AG09309 (cell line): ENCODE results near the gene SLC7A5.

ENCODE experiments used
- DNase-seq: peaks from one replicate; pipeline ENCODE4 v3.0.0-alpha.2; 2010; ENCODE audit warnings: low read depth
- H3K4me3 ChIP-seq: 2 replicates; pipeline ENCODE4 v1.5.1; 2011; ENCODE audit warnings: mild to moderate bottlenecking, low read depth, low read length, moderate library complexity; ENCODE audit not compliant: control insufficient read depth
- TF ChIP-seq, protein P1 (sequence below): IDR thresholded peaks from 2 replicates; pipeline ENCODE4 v1.5.1; 2011; ENCODE audit warnings: mild to moderate bottlenecking, low read depth, low read length, inconsistent platforms; ENCODE audit not compliant: insufficient read depth, control insufficient read depth; ENCODE audit errors: missing control alignments

SLC7A5 gene

DNA sequence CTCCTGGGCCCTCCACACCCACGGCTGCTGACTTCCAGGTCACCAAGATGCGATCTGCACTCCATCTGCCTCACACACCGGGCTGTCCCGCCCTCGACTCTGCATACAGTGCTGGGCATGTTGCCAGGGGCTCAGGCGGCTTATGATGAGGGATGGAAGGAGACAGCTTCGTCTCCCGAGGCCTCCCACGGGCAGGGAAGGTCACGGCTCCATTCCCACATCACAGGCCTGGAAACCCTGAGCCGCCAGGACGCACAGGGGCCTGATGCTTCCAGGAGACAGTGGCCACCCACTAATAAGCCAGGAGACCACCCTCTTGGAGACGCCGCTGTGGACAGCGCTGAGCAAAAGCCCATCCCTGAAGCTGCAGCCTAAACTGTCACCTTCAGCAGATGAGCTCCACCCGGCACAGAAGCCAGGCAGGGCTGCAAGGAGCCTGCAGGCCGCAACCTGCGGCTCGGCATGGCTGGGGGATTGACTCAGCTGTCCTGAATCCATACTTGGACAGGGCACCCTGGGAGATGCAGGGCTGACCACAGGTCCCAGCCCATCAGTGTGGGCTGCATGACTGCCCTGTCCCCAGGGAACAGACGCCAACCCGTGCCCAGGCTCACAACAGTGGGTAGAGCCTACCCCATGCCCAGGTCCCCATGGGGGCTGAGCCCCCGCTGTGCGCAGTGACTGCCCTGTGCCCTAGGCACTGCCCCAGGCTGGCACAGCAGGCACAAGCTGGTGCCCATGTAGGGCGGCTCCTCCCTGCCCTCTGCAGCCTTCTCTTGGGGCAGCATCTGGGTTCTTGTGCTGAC, 34.4 kb downstream of the SLC7A5 start:
- no peak overlapping the region for H3K4me3 ChIP-seq
- no peak for DNase-seq

DNA sequence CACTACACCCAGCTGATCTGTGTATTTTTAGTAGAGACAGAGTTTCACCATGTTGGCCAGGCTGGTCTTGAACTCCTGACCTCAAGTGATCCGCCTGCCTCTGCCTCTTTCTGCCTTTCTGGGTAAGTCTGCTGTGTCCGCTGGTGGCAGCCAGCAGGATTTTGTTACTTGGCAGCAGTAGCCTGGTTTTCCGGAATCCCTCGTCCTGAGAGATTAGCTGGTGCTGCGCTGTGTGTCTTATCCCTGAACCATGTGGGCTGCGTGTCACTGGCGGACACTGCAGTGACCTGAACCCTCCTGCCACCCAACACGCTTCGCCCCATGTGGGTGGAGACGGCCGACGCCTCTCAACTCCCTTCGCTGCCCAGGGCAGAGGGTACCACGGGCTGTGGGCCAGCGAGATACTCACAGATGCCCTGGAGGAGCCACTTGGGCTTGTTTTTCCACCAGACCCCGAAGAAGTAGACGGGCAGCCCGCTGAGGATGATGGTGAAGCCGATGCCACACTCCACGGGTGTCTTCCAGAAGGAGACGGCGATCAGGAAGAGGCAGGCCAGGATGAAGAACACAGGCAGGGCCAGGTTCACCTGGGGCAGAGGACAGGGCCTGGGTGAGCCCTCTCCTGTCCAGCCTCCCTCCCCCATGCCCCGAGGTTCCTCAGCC, 35.2 kb downstream of the SLC7A5 start:
- DNase-seq = no peak
- H3K4me3 ChIP-seq = no peak overlapping the region
- TF ChIP-seq, protein P1, sequence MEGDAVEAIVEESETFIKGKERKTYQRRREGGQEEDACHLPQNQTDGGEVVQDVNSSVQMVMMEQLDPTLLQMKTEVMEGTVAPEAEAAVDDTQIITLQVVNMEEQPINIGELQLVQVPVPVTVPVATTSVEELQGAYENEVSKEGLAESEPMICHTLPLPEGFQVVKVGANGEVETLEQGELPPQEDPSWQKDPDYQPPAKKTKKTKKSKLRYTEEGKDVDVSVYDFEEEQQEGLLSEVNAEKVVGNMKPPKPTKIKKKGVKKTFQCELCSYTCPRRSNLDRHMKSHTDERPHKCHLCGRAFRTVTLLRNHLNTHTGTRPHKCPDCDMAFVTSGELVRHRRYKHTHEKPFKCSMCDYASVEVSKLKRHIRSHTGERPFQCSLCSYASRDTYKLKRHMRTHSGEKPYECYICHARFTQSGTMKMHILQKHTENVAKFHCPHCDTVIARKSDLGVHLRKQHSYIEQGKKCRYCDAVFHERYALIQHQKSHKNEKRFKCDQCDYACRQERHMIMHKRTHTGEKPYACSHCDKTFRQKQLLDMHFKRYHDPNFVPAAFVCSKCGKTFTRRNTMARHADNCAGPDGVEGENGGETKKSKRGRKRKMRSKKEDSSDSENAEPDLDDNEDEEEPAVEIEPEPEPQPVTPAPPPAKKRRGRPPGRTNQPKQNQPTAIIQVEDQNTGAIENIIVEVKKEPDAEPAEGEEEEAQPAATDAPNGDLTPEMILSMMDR = no peak

More for the DNA sequence above, 34.4 kb downstream of the SLC7A5 start:
- TF ChIP-seq, protein P1 = no peak

DNA sequence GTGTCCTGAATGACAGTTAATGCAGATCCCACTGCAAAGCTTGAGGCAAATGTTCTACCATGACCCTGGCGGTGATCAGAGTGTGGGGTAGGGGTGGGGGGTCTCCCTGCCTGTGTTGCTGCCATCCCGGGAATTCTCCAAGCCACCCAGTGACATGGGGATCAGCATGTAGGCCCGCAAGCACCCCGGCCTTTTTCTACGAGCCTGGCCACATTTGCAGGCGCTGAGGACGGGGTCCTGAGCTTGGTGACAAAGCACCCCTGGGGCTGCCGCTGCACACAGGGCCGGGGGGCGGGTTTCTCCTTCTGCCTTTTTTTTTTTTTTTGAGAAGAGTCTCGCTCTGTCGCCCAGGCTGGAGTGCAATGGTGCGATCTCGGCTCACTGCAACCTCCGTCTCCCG, 35.8 kb downstream of the SLC7A5 start:
- H3K4me3 ChIP-seq = no peak overlapping the region
- no peak for DNase-seq
- TF ChIP-seq, protein P1 = no peak

- no peak for DNase-seq
- H3K4me3 ChIP-seq = no peak overlapping the region
- TF ChIP-seq, protein P1 = no peak
Measured at GRCh38 chr16:87832741-87833502, 36.4 kb downstream of the SLC7A5 start.

DNA sequence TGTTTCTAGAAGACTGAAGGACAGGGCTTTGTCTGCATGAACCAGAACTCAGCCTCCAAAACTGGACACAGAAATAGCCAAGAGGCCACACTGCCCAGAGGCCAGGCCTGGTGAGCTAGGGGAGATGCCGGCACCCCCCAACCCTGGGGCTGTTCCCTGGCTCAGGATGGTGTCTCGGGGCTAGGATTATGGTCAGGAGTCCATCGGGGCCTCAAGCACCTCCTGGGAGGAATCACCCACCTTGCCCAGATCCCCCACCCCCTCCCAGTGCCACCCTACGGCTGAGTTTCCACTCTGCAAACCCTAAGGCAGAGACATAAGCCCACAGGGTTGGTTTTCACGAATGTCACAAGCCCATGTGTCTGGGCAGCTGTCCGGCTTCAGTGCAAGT, 37.2 kb downstream of the SLC7A5 start:
- no peak for DNase-seq
- TF ChIP-seq, protein P1 = no peak
- H3K4me3 ChIP-seq = no peak overlapping the region

- H3K4me3 ChIP-seq = no peak overlapping the region
- TF ChIP-seq, protein P1 = no peak
- DNase-seq = no peak
Measured at GRCh38 chr16:87831421-87832136, 37.7 kb downstream of the SLC7A5 start.
